Upper lobe of left lung (tissue), 6 donors: ENCODE data around the gene PTPRG. TPM values are rescaled to one million over a fixed set of nuclear protein-coding genes. Genes with fewer than 3 reads are reported as not detected.

Experiments
- ATAC-seq, 2 donors: fragments of 200-7000 bp; cut with Tn5 transposase; one replicate each; pipeline ENCODE4 v1.9.1; 2022; ENCODE audit warnings: mild to moderate bottlenecking in 2 of 2, moderate library complexity in 2 of 2; ENCODE audit not compliant: low FRiP score in 2 of 2
- DNase-seq, 2 donors: peaks; one replicate each; pipeline ENCODE4 v3.0.0-alpha.2; 2019 to 2020
- H3K27ac ChIP-seq, 4 donors: fragments of 200-600 bp; sonication (generic); one replicate each; pipeline ENCODE4 v1.5.1; 2016 to 2019
- H3K27me3 ChIP-seq, 4 donors: fragments of 200-600 bp; sonication (generic); one replicate each; pipeline ENCODE4 v1.5.1; 2017 to 2019
- H3K36me3 ChIP-seq, 4 donors: fragments of 200-600 bp; sonication (generic); one replicate each; pipeline ENCODE4 v1.5.1; 2016 to 2019
- H3K4me1 ChIP-seq, 4 donors: fragments of 200-600 bp; sonication (generic); one replicate each; pipeline ENCODE4 v1.5.1; 2018 to 2019
- H3K4me3 ChIP-seq, 4 donors: fragments of 200-600 bp; sonication (generic); one replicate each; pipeline ENCODE4 v1.5.1; 2017 to 2019; ENCODE audit warnings: mild to moderate bottlenecking in 2 of 4, moderate library complexity in 1 of 4
- H3K9me3 ChIP-seq, 4 donors: fragments of 200-600 bp; sonication (generic); one replicate each; pipeline ENCODE4 v1.5.1; 2018 to 2019
- CTCF ChIP-seq, 6 experiments: fragments of 450-650 bp in 4 of 6; fragments of 200-600 bp in 2 of 6; sonication (generic) in 2 of 6; IDR thresholded peaks; one replicate each; pipeline ENCODE4 v1.5.1; 2016 to 2019; ENCODE audit warnings: antibody characterized with exemption in 6 of 6
- EP300 ChIP-seq, 4 donors: sonication (generic); formaldehyde crosslinking; IDR thresholded peaks; one replicate each; pipeline ENCODE4 v1.5.1; 2017; ENCODE audit warnings: antibody characterized with exemption in 4 of 4, control low read depth in 2 of 4
- POLR2A ChIP-seq, 4 donors: fragments of 450-650 bp; IDR thresholded peaks; one replicate each; pipeline ENCODE4 v1.5.1; 2016 to 2017; ENCODE audit warnings: antibody characterized with exemption in 4 of 4, mild to moderate bottlenecking in 2 of 4
- POLR2AphosphoS5 ChIP-seq, 2 donors: sonication (generic); formaldehyde crosslinking; IDR thresholded peaks; one replicate each; pipeline ENCODE4 v1.5.1; 2017; ENCODE audit warnings: antibody characterized with exemption in 2 of 2
- WGBS, 2 donors: methylation state at CpG; one replicate each; pipeline ENCODE4 v1.1.5; 2017 to 2018; 5-methylcytosine and 5-hydroxymethylcytosine counted together
- total RNA-seq, 6 donors: library from RNA; depleted of rRNA in 4 of 6; stranded (reverse); fragments of >200 nt in 4 of 6; gene quantifications; one replicate each; pipeline versions ENCODE4 v1.1.0 to v1.2.1, GENCODE V29; 2016 to 2021
- donor health status: DM: no; HTN: no; CAD: no; lungs with moderate emphysema.
- donor health status: DM: no; HTN: yes; CAD: no; lungs with severe emphysema.

The PTPRG gene
- total RNA-seq, 6 donors from 2014 or later: 58.7 to 101 (median 68.8) TPM

GRCh38 chr3:62211675-62212429, 650.5 kb downstream of the PTPRG start:
- no peak for ATAC-seq
- H3K4me3 ChIP-seq: no peak overlapping the region
- H3K27me3 ChIP-seq: no peaks in the 10 kb centered on the region
- no peak for DNase-seq
- H3K9me3 ChIP-seq: no peaks in the 10 kb centered on the region
- H3K4me1 ChIP-seq: no peaks in the 10 kb centered on the region
- no peaks in the 10 kb centered on the region for H3K36me3 ChIP-seq
- 73 to 75% methylated on average over 8 of the region's 8 CpGs for WGBS, 2 donors
- TF ChIP-seq EP300 (IDR thresholded peaks at IDR 0.05) (no peak), CTCF (IDR thresholded peaks at IDR 0.05) (no peak), POLR2A (IDR thresholded peaks at IDR 0.05) (no peak), POLR2AphosphoS5 (IDR thresholded peaks at IDR 0.05) (no peak)
- no peak overlapping the region for H3K27ac ChIP-seq

GRCh38 chr3:62214850-62215249, 653.5 kb downstream of the PTPRG start:
- DNase-seq (no peak), ATAC-seq (no peak)
- H3K9me3 ChIP-seq: no peaks in the 10 kb centered on the region
- no peak overlapping the region for H3K27ac ChIP-seq
- H3K27me3 ChIP-seq: no peaks in the 10 kb centered on the region
- no peak overlapping the region for H3K4me3 ChIP-seq
- WGBS, 2 donors: 87 to 93% methylated on average over 4 of the region's 4 CpGs
- TF ChIP-seq CTCF (IDR thresholded peaks at IDR 0.05): no peak
- TF ChIP-seq POLR2A (IDR thresholded peaks at IDR 0.05): no peak
- no peak for TF ChIP-seq POLR2AphosphoS5 (IDR thresholded peaks at IDR 0.05)
- no peak for TF ChIP-seq EP300 (IDR thresholded peaks at IDR 0.05)
- no peaks in the 10 kb centered on the region for H3K4me1 ChIP-seq
- peaks cover 0 to 15% (median 6%) of the 10 kb centered on the region in 4 donors for H3K36me3 ChIP-seq

GRCh38 chr3:62220616-62221015, 659.2 kb downstream of the PTPRG start:
- Histone ChIP-seq H3K4me1 (no peaks in the 10 kb centered on the region), H3K27me3 (no peaks in the 10 kb centered on the region), H3K9me3 (no peaks in the 10 kb centered on the region), H3K4me3 (no peak overlapping the region), H3K36me3 (peaks cover 0 to 45% (median 13%) of the 10 kb centered on the region in 4 donors), H3K27ac (no peak overlapping the region)
- TF ChIP-seq POLR2AphosphoS5 (IDR thresholded peaks at IDR 0.05) (no peak), CTCF (IDR thresholded peaks at IDR 0.05) (no peak), POLR2A (IDR thresholded peaks at IDR 0.05) (no peak), EP300 (IDR thresholded peaks at IDR 0.05) (no peak)
- DNase-seq (no peak), ATAC-seq (no peak)

DNA sequence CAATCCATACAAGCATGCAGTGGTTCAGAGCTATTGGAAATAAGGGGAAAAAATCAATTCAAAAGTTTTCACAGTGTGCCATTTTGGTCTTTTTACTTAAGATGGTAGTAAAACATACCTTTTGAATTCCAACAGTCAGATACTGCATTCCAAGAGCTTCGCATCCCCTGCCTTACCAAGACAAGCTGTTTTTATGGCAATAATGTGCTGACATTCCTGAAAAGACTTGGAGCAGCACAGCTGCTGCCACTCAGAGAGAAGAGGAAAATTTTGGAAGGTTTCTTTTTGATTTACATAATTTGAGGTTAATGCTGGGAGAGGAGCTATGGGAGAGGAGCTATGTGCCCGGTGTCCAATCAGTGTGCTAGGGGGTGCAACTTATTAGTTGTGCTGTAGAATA, 663.7 kb downstream of the PTPRG start:
- Histone ChIP-seq H3K36me3 (peaks cover 0 to 34% (median 6%) of the 10 kb centered on the region in 4 donors), H3K27ac (no peak overlapping the region), H3K9me3 (no peaks in the 10 kb centered on the region), H3K27me3 (no peaks in the 10 kb centered on the region), H3K4me3 (no peak overlapping the region), H3K4me1 (no peaks in the 10 kb centered on the region)
- ATAC-seq (no peak), DNase-seq (no peak)
- TF ChIP-seq POLR2A (IDR thresholded peaks at IDR 0.05): no peak
- TF ChIP-seq POLR2AphosphoS5 (IDR thresholded peaks at IDR 0.05): no peak
- no peak for TF ChIP-seq EP300 (IDR thresholded peaks at IDR 0.05)
- TF ChIP-seq CTCF (IDR thresholded peaks at IDR 0.05): no peak
- 77% methylated on average over 2 of the region's 2 CpGs for WGBS, 2 donors
